H1 (cell line): ENCODE measurements around the gene MAN2A1. TPM values are rescaled to one million over a fixed set of nuclear protein-coding genes. Genes with fewer than 3 reads are reported as not detected.

Source experiments
- CHD7 ChIP-seq: fragments of 300-600 bp; sonication (generic); IDR thresholded peaks from 2 replicates; pipeline ENCODE4 v1.7.1; 2012; ENCODE audit warnings: low read length, moderate library complexity, mild to moderate bottlenecking, inconsistent platforms; ENCODE audit not compliant: insufficient replicate concordance
- SIN3A ChIP-seq, 2 experiments: IDR thresholded peaks in 1 of 2; conservative IDR thresholded peaks in 1 of 2; 2 replicates each; pipeline ENCODE4 v1.6.1; 2011 to 2012; ENCODE audit warnings: low read length in 2 of 2, improper control_type of control experiment in 1 of 2, low read depth in 1 of 2, mild to moderate bottlenecking in 1 of 2
- SIX5 ChIP-seq: IDR thresholded peaks from 2 replicates; pipeline ENCODE4 v1.6.1; 2011; ENCODE audit warnings: mild to moderate bottlenecking, low read depth, low read length
- polyA plus RNA-seq, 7 experiments: library from polyadenylated mRNA; depleted of rRNA in 3 of 7; stranded (reverse) in 5 of 7; unstranded in 2 of 7; fragments of >200 nt in 5 of 7; fragments of 200-250 nt in 2 of 7; gene quantifications; 1 replicate in 5 of 7; 2 replicates in 1 of 7; 4 replicates in 1 of 7; pipeline versions ENCODE4 v1.2.1 to v1.2.3, GENCODE V29; 2011 to 2013; ENCODE audit warnings: missing spikeins in 2 of 7, mixed read lengths in 2 of 7
- total RNA-seq: library from RNA; stranded (reverse); fragmentation: NEBNext Ultra II Directional; extraction: Animal tissue kit (Norgen Biotek cat#: 25700); gene quantifications from 2 replicates; pipeline ENCODE4 v1.2.1, GENCODE V29; 2021

The MAN2A1 gene
- total and polyA plus RNA-seq, 2 of the 8 experiments (the other 6 are each of a cell fraction or from before 2014, with no cell fraction given), result 29.1 to 102 TPM

DNA sequence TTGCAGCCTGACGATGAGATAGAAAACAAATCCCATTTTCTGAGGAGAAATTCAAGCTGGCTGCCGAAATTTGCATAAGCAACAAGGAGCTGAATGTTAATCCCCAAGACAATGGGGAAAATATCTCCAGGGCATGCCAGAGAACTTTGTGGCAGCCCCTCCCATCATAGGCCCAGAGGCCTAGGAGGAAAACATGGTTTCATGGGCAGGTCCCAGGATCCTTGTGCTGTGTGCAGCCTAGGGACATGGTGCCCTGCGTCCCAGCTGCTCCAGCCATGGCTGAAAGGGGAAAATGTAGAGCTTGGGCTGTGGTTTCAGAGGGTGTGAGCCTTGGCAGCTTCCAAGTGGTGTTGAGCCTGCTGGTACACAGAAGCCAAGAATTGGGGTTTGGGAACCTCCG lies 48.8 kb upstream of the MAN2A1 start (continued):
- TF ChIP-seq SIN3A (conservative IDR thresholded peaks at IDR 0.05 in 1 of 2, IDR thresholded peaks at IDR 0.05 in 1 of 2; ENCODE audit: low read depth in 1 of 2, low read length in 2 of 2), result no peak
- TF ChIP-seq CHD7, result no peak
- no peak for TF ChIP-seq SIX5
